Epithelial cell of proximal tubule (primary cell): Measurements from ENCODE around the gene NEK4. TPM values are rescaled to one million over a fixed set of nuclear protein-coding genes. Genes with fewer than 3 reads are reported as not detected.
"Not testable (repeated sequence)": the region's sequence is repeated elsewhere in the genome, so short reads cannot be mapped to it uniquely, and the experiment has no call there.

Experiments
- DNase-seq: peaks from one replicate; pipeline ENCODE4 v3.0.0-alpha.2; 2011; ENCODE audit warnings: low read depth
- H3K4me3 ChIP-seq: 2 replicates; pipeline ENCODE4 v1.5.1; 2011; ENCODE audit warnings: low read depth, mild to moderate bottlenecking, low read length
- total RNA-seq: library from RNA; depleted of rRNA; stranded (reverse); fragments of >200 nt; gene quantifications from 2 replicates; pipeline ENCODE4 v1.2.3, GENCODE V29; 2015
- TF ChIP-seq, protein P1 (sequence below): conservative IDR thresholded peaks from 2 replicates; pipeline ENCODE4 v1.5.1; 2012; ENCODE audit warnings: low read depth, mild to moderate bottlenecking, low read length

The NEK4 gene
- total RNA-seq, 1 donor from 2014 or later: 13.3 TPM

DNA sequence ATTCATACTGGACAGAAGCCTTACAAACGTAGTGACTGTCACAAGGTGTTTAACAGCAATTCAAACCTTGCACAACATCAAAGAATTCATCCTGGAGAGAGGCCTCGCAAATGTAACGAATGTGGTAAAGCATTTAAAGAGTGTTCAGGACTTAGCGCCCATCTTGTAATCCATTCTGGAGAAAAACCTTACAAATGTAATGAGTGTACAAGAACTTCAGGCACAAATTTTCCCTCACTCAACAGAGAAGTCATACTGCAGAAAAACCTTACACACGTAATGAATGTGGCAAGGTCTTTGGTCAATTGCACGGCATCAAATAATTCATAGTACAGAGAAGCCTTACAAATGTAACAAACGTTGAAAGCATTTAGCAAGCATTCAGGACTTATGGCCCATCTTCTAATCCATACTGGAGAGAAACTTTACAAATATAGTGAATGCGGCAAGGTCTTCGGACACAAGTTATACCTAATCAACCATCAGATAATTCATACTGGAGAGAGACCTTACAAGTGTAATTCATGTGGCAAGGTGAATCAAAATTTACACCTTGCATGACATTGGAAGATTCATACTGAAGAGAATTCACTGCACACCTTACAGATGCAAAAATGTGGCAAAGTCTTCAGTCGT, 37.4 kb downstream of the NEK4 start:
- TF ChIP-seq, protein P1, sequence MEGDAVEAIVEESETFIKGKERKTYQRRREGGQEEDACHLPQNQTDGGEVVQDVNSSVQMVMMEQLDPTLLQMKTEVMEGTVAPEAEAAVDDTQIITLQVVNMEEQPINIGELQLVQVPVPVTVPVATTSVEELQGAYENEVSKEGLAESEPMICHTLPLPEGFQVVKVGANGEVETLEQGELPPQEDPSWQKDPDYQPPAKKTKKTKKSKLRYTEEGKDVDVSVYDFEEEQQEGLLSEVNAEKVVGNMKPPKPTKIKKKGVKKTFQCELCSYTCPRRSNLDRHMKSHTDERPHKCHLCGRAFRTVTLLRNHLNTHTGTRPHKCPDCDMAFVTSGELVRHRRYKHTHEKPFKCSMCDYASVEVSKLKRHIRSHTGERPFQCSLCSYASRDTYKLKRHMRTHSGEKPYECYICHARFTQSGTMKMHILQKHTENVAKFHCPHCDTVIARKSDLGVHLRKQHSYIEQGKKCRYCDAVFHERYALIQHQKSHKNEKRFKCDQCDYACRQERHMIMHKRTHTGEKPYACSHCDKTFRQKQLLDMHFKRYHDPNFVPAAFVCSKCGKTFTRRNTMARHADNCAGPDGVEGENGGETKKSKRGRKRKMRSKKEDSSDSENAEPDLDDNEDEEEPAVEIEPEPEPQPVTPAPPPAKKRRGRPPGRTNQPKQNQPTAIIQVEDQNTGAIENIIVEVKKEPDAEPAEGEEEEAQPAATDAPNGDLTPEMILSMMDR: no peak
- no peak for DNase-seq
- no peak overlapping the region for H3K4me3 ChIP-seq

DNA sequence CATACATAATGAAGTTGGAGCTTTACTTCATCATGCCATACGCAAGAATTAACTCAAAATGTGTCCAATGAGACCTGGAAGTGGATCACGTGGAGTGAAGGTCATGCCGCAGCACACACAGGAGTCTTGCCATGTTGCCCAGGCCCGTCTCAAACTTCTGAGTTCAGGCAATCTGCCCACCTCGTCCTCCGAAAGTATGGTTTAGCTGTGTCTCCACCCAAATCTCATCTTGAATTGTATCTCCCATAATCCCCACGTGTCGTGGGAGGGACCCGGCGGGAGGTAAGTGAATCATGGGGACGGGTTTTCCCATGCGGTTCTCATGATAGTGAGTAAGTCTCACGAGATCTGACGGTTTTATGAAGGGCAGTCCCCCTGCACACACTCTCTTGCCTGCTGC, 39.1 kb downstream of the NEK4 start:
- DNase-seq: no peak
- H3K4me3 ChIP-seq: no peak overlapping the region
- TF ChIP-seq, protein P1: no peak

DNA sequence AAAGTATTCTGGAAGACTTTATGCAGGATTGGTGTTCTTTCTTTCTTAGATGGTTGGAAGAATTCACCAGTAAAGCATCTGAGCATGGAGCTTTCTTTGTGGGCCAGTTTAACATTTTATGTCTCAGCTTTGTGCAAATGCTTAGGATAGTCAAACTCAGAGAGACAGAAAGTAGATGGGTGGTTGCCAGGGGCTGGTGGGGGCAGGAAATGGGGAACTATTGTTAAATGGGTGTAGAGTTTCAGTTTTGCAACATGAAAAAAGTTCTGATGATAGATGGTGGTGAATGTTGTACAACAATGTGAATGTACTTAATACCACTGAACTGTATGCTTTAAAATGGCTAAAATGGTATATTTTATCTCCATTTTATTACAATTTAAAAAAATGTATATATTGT, 40.1 kb downstream of the NEK4 start:
- H3K4me3 ChIP-seq: no peak overlapping the region
- TF ChIP-seq, protein P1: no peak
- DNase-seq: no peak

DNA sequence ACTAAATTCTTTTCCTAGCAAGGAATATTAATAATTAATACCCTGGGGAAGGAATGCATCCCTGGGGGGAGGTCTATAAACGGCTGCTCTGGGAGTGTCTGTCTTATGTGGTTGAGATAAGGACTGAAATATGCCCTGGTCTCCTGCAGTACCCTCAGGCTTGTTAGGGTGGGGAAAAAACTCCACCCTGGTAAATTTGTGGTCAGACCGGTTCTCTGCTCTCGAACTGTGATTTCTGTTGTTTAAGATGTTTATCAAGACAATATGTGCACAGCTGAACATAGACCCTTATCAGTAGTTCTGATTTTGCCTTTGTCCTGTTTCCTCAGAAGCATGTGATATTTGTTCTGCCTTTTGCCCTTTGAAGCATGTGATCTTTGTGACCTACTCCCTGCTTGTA, 42.0 kb downstream of the NEK4 start:
- not testable (repeated sequence) for H3K4me3 ChIP-seq, DNase-seq

DNA sequence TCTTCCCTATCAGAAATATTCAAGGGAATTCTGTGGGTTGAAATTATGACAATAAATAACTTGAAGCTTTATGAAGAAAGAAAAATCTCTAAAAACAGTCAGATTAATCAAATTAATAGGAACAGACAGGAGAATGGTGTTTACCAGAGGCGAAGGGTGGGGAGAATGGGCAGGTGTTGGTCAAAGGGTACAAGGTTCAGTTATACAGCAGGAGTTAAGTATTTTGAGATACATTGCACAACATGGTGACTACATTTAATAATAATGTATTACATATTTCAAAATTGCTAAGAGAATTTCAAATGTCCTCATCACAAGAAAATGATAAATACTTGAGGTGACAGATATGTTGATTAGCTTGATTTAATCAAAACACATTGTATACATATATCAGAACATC, 46.2 kb downstream of the NEK4 start:
- TF ChIP-seq, protein P1: no peak
- no peak overlapping the region for H3K4me3 ChIP-seq

DNA sequence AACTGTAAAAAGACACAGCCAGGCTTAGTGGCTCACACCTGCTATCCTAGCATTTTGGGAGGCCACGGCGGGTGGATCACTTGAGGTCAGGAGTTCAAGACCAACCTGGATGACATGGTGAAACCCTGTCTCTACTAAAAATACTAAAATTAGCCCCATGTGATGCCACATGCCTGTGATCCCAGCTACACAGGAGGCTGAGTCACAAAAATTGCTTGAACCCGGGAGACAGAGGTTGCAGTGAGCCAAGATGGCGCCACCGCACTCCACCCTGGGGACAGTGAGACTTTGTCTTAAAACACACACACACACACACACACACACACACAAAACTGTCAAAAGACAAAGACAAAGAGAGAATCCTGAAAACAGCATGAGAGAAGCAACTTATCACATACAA, 46.8 kb downstream of the NEK4 start:
- H3K4me3 ChIP-seq: no peak overlapping the region
- TF ChIP-seq, protein P1: no peak
- DNase-seq: no peak

More for the DNA sequence above, 46.2 kb downstream of the NEK4 start:
- DNase-seq: no peak

DNA sequence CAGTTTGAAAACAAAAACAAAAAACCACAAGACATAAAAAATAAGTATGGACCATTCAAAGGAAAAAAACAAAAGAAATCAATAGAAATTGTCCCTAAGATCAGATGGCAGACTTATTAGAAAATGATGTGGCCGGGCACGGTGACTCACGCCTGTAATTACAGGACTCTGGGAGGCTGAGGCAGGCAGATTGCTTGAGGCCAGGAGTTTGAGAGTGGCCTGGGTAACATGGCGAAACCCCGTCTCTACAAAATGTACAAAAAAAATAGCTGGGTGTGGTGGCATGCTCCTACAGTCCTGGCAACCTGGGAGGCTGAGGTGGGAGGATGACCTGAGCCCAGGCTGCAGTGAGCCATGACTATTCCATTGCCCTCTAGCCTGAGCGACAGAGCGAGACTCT, 48.2 kb downstream of the NEK4 start:
- DNase-seq: no peak
- no peak overlapping the region for H3K4me3 ChIP-seq
- TF ChIP-seq, protein P1: no peak
